ENCODE data around the gene PPP1R1C. TPM values are rescaled to one million over a fixed set of nuclear protein-coding genes. Genes with fewer than 3 reads are reported as not detected.

PPP1R1C gene
- total RNA-seq, 4 donors from 2014 or later, result 0.96 to 4.3 TPM; not detected in 2

DNA sequence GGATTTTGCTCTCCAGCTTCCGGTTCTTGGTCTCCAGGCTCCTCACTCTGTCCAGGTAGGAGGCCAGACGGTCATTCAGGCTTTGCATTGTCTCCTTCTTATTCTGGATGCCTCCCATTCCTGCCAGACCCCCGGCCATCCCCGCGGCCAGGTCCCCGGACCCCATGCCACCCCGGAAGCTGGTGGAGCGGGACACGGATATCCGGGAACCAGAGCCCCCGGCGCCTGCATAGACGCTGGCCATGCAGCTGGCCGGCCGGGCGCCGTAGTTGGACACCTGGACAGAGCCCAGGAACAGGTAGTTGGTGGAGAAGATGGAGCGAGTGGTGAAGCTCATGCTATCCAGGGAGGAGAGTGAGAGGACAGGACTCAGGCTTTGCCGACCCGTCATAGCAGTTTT, 23.5 kb upstream of the PPP1R1C start:
- DNase-seq, result no peak
- Histone ChIP-seq H3K27me3 (no peaks in the 10 kb centered on the region), H3K4me1 (no peaks in the 10 kb centered on the region), H3K9me3 (no peaks in the 10 kb centered on the region), H3K27ac (no peak overlapping the region), H3K4me3 (no peak overlapping the region), H3K36me3 (no peaks in the 10 kb centered on the region)
- WGBS, 2 donors (ENCODE audit: low coverage in 1 of 2), result 89 to 96% methylated on average over 5 to 20 of the region's 20 CpGs
- TF ChIP-seq EP300 (IDR thresholded peaks at IDR 0.05; ENCODE audit: low read depth) (no peak), POLR2AphosphoS5 (IDR thresholded peaks at IDR 0.05) (no peak), POLR2A (IDR thresholded peaks at IDR 0.05) (no peak)
- TF ChIP-seq, protein P1, sequence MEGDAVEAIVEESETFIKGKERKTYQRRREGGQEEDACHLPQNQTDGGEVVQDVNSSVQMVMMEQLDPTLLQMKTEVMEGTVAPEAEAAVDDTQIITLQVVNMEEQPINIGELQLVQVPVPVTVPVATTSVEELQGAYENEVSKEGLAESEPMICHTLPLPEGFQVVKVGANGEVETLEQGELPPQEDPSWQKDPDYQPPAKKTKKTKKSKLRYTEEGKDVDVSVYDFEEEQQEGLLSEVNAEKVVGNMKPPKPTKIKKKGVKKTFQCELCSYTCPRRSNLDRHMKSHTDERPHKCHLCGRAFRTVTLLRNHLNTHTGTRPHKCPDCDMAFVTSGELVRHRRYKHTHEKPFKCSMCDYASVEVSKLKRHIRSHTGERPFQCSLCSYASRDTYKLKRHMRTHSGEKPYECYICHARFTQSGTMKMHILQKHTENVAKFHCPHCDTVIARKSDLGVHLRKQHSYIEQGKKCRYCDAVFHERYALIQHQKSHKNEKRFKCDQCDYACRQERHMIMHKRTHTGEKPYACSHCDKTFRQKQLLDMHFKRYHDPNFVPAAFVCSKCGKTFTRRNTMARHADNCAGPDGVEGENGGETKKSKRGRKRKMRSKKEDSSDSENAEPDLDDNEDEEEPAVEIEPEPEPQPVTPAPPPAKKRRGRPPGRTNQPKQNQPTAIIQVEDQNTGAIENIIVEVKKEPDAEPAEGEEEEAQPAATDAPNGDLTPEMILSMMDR (IDR thresholded peaks at IDR 0.05), result no peak
- intact Hi-C loops (cut with DNase I; ENCODE audit: low total_unique reads) (loop anchor here (10.0 kb wide), 1 partner anchor 217 kb away; no protein-coding TSS in a partner anchor), in situ Hi-C loops (cut with MboI; ENCODE audit: low pct_ligation_motif_present in 1 of 4, low pct_unique_long_range_greater_than_20kb in 1 of 4, low sequenced_read_pairs in 3 of 4) (no loop called here)

DNA sequence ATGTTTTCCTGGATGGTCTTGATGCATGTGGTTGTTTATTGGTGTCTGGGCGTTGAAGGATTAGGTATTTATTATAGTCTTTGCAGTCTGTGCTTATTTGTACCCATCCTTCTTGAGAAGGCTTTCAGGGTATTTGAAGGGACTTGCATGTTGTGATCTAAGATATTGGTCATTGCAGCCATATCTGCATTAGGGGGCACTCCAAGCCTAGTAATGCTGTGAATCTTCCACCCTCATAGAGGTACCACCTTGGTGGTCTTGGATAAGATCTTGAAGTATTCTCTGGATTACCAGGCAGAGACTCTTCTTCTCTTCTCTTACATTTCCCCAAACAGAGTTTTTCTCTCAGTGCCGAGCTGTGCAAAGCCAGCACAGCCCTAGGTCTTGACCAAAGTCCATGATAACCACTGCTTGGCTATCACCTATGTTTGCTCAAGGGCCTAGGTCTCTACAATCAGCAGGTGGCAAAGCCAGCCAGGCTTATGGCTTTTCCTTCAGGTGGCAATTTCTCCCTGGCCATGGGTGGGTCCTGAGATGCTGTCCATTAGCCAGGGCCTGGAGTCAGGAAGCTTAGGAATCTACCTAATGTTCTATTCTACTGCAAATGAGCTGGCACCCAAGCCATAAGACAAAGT, 15.4 kb upstream of the PPP1R1C start:
- in situ Hi-C loops (cut with MboI; ENCODE audit: low pct_ligation_motif_present in 1 of 4, low pct_unique_long_range_greater_than_20kb in 1 of 4, low sequenced_read_pairs in 3 of 4) (no loop called here), intact Hi-C loops (cut with DNase I; ENCODE audit: low total_unique reads) (no loop called here)
- peaks cover 0 to 10% (median 0%) of the 10 kb centered on the region in 4 donors for H3K4me1 ChIP-seq
- no peak for DNase-seq
- TF ChIP-seq POLR2AphosphoS5 (IDR thresholded peaks at IDR 0.05), result no peak
- TF ChIP-seq, protein P1 (IDR thresholded peaks at IDR 0.05), result no peak
- TF ChIP-seq POLR2A (IDR thresholded peaks at IDR 0.05), result no peak
- TF ChIP-seq EP300 (IDR thresholded peaks at IDR 0.05; ENCODE audit: low read depth), result no peak
- WGBS, 2 donors (ENCODE audit: low coverage in 1 of 2), result 64% methylated on average over 2 of the region's 2 CpGs; no CpG with 5 or more reads in 1 of the 2 donors
- no peaks in the 10 kb centered on the region for H3K27me3 ChIP-seq
- no peak overlapping the region for H3K4me3 ChIP-seq
- no peaks in the 10 kb centered on the region for H3K9me3 ChIP-seq
- no peaks in the 10 kb centered on the region for H3K36me3 ChIP-seq
- no peak overlapping the region for H3K27ac ChIP-seq

DNA sequence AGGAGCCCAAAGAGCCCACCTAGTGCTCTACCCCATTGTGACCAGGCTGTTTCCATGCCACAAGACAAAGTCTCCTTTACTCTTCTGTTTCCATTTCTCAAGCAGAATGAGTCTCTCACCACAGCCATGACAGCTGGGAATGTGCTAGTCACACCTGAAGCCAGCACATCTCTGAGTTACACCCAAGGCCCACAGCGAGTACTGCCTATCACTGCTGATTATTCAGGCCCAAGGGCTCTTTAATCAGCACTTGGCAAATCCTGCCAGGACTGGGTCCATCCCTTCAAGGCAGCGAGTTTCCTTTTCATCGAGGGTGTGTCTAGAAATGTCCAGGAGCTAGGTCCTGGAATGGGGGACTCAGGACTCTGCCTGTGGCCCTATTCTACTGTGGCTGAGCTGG, 14.6 kb upstream of the PPP1R1C start:
- 96 to 100% methylated on average over 1 to 3 of the region's 3 CpGs for WGBS, 2 donors (ENCODE audit: low coverage in 1 of 2)
- DNase-seq, result no peak
- H3K36me3 ChIP-seq, result no peaks in the 10 kb centered on the region
- H3K4me1 ChIP-seq, result peaks cover 0 to 10% (median 0%) of the 10 kb centered on the region in 4 donors
- H3K27ac ChIP-seq, result no peak overlapping the region
- H3K9me3 ChIP-seq, result no peaks in the 10 kb centered on the region
- H3K27me3 ChIP-seq, result no peaks in the 10 kb centered on the region
- no peak overlapping the region for H3K4me3 ChIP-seq
- no peak for TF ChIP-seq EP300 (IDR thresholded peaks at IDR 0.05; ENCODE audit: low read depth)
- TF ChIP-seq POLR2AphosphoS5 (IDR thresholded peaks at IDR 0.05), result no peak
- no peak for TF ChIP-seq POLR2A (IDR thresholded peaks at IDR 0.05)
- TF ChIP-seq, protein P1 (IDR thresholded peaks at IDR 0.05), result no peak
- intact Hi-C loops (cut with DNase I; ENCODE audit: low total_unique reads), result no loop called here
- in situ Hi-C loops (cut with MboI; ENCODE audit: low pct_ligation_motif_present in 1 of 4, low pct_unique_long_range_greater_than_20kb in 1 of 4, low sequenced_read_pairs in 3 of 4), result no loop called here

DNA sequence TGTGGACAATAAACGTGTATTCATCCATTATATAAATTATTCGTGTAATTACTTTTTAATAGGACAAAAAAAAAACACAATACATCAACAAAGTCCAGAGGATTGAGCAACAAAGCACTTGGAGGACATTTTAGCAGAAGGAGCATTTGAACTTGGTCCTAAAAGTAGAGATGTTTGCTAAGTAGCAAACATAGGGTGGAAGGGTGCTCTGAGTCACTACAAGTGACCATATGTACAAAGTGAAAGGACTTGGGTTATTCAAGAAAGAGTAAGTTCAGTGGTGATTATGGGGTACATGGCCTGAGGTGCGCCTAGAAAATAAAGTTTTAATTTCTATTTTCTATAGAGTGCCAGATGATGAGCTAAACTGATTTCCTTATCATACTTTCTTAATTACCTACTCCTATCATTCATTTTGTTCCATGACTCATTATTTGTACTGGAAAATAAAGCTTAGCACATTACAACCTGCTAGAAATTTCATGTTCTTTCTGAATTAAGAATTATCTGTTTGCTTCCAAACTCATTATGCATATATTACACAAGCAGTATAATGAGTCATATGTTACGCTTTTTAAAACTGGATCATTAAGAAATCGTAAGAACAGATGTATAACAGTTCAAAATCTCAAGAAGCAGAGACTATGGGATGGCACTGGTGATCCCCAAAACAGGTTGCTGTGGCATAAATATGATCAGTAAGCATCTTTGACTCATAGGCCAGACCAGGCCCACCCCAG, 13.1 kb upstream of the PPP1R1C start:
- Histone ChIP-seq H3K4me3 (no peak overlapping the region), H3K27ac (no peak overlapping the region), H3K9me3 (no peaks in the 10 kb centered on the region), H3K27me3 (no peaks in the 10 kb centered on the region), H3K36me3 (no peaks in the 10 kb centered on the region), H3K4me1 (peaks cover 0 to 10% (median 0%) of the 10 kb centered on the region in 4 donors)
- WGBS, 2 donors (ENCODE audit: low coverage in 1 of 2), result 84 to 85% methylated on average over 5 of the region's 5 CpGs
- in situ Hi-C loops (cut with MboI; ENCODE audit: low pct_ligation_motif_present in 1 of 4, low pct_unique_long_range_greater_than_20kb in 1 of 4, low sequenced_read_pairs in 3 of 4), result no loop called here
- DNase-seq, result no peak
- intact Hi-C loops (cut with DNase I; ENCODE audit: low total_unique reads), result no loop called here
- TF ChIP-seq POLR2AphosphoS5 (IDR thresholded peaks at IDR 0.05) (no peak), POLR2A (IDR thresholded peaks at IDR 0.05) (no peak), EP300 (IDR thresholded peaks at IDR 0.05; ENCODE audit: low read depth) (no peak)
- TF ChIP-seq, protein P1 (IDR thresholded peaks at IDR 0.05), result no peak

Data from transverse colon (tissue), 4 donors.